ENCODE results near the gene RALGPS1.

RALGPS1 gene

GRCh38 chr9:127030814-127031740 is 116.5 kb downstream of the RALGPS1 start:
- TF ChIP-seq SPI1 (IDR thresholded peaks at IDR 0.05; ENCODE audit: borderline replicate concordance, low read depth): no peak
- no peak for TF ChIP-seq POLR2AphosphoS5 (IDR thresholded peaks at IDR 0.05; ENCODE audit: low read depth)
- no peak for TF ChIP-seq GABPA (IDR thresholded peaks at IDR 0.05; ENCODE audit: low read depth)
- TF ChIP-seq REST (IDR thresholded peaks at IDR 0.05; ENCODE audit: insufficient replicate concordance, low read depth): no peak
- TF ChIP-seq CTCF (IDR thresholded peaks at IDR 0.05; ENCODE audit: insufficient read depth, low read length): no peak
- no peak for DNase-seq (ENCODE audit: low read depth in 1 of 2, low spot score in 1 of 2)
- Histone ChIP-seq H3K27me3 (ENCODE audit: insufficient read depth, poor library complexity, severe bottlenecking) (peaks cover 2% of the 10 kb centered on the region), H3K27ac (replicated peaks) (no peak overlapping the region), H3K4me3 (replicated peaks; ENCODE audit: insufficient read depth, low read length) (no peak overlapping the region)

- Histone ChIP-seq H3K27me3 (ENCODE audit: insufficient read depth, poor library complexity, severe bottlenecking) (peaks cover 2% of the 10 kb centered on the region), H3K4me3 (replicated peaks; ENCODE audit: insufficient read depth, low read length) (no peak overlapping the region), H3K27ac (replicated peaks) (no peak overlapping the region)
- no peak for DNase-seq (ENCODE audit: low read depth in 1 of 2, low spot score in 1 of 2)
- no peak for TF ChIP-seq CTCF (IDR thresholded peaks at IDR 0.05; ENCODE audit: insufficient read depth, low read length)
- no peak for TF ChIP-seq GABPA (IDR thresholded peaks at IDR 0.05; ENCODE audit: low read depth)
- no peak for TF ChIP-seq POLR2AphosphoS5 (IDR thresholded peaks at IDR 0.05; ENCODE audit: low read depth)
- TF ChIP-seq SPI1 (IDR thresholded peaks at IDR 0.05; ENCODE audit: borderline replicate concordance, low read depth): no peak
- TF ChIP-seq REST (IDR thresholded peaks at IDR 0.05; ENCODE audit: insufficient replicate concordance, low read depth): no peak
Measured at GRCh38 chr9:127032256-127032655, 117.7 kb downstream of the RALGPS1 start.

GRCh38 chr9:127033061-127033460 is 118.5 kb downstream of the RALGPS1 start:
- H3K27me3 ChIP-seq (ENCODE audit: insufficient read depth, poor library complexity, severe bottlenecking): peaks cover 2% of the 10 kb centered on the region
- no peak overlapping the region for H3K27ac ChIP-seq (replicated peaks)
- no peak overlapping the region for H3K4me3 ChIP-seq (replicated peaks; ENCODE audit: insufficient read depth, low read length)
- DNase-seq (ENCODE audit: low read depth in 1 of 2, low spot score in 1 of 2): no peak
- TF ChIP-seq SPI1 (IDR thresholded peaks at IDR 0.05; ENCODE audit: borderline replicate concordance, low read depth) (no peak), CTCF (IDR thresholded peaks at IDR 0.05; ENCODE audit: insufficient read depth, low read length) (no peak), GABPA (IDR thresholded peaks at IDR 0.05; ENCODE audit: low read depth) (no peak), POLR2AphosphoS5 (IDR thresholded peaks at IDR 0.05; ENCODE audit: low read depth) (no peak), REST (IDR thresholded peaks at IDR 0.05; ENCODE audit: insufficient replicate concordance, low read depth) (no peak)
